HCT116 (cell line): Measurements from ENCODE around the gene C2orf92. TPM values are rescaled to one million over a fixed set of nuclear protein-coding genes. Genes with fewer than 3 reads are reported as not detected.

ENCODE experiments used
- ATAC-seq: fragments of 200-7000 bp; cut with Tn5 transposase; 2 replicates; pipeline ENCODE4 v1.9.1; 2020; ENCODE audit warnings: mild to moderate bottlenecking, moderate library complexity
- BruUV-seq: library from RNA; stranded (reverse); fragments of 400-500 nt; replicated peaks from 2 replicates; lab custom pipeline; 2021; lab: Mats Ljungman, UMichigan
- CTCF ChIA-PET: fragments of 300-600 bp; sonication (Branson Sonifier 250); formaldehyde crosslinking; loops from one replicate; lab custom pipeline; 2021; ENCODE audit warnings: antibody characterized with exemption; lab: Charles Lee
- POLR2A ChIA-PET: fragments of 300-600, 350-600 bp; sonication (Branson Sonifier 250); formaldehyde crosslinking; loops from one replicate; lab custom pipeline; 2021; ENCODE audit warnings: antibody characterized with exemption; lab: Charles Lee
- RAD21 ChIA-PET, 2 experiments: fragments of 300-600 bp; sonication (Branson Sonifier 250); formaldehyde crosslinking; loops; one replicate each; lab custom pipeline; 2023; ENCODE audit warnings: low total read pairs in 2 of 2; ENCODE audit not compliant: uncharacterized antibody in 2 of 2, unreplicated experiment in 2 of 2, low non-redundant PET in 1 of 2; lab: Charles Lee
- DNase-seq: peaks from one replicate; pipeline ENCODE4 v3.0.0-alpha.2; 2010; ENCODE audit warnings: low read depth, low spot score
- H2AFZ ChIP-seq: fragments of 200-600 bp; shearing (Covaris generic), sonication (generic); 2 replicates; pipeline ENCODE4 v1.6.1; 2017; ENCODE audit warnings: low read depth, mixed run types, mixed read lengths, antibody characterized with exemption, low read length; ENCODE audit not compliant: poor library complexity, severe bottlenecking
- H3K27ac ChIP-seq: 2 replicates; pipeline ENCODE4 v1.5.1; 2012; ENCODE audit warnings: low read depth, low read length
- H3K27me3 ChIP-seq: fragments of 200-600 bp; sonication (generic); 2 replicates; pipeline ENCODE4 v1.6.1; 2016; ENCODE audit warnings: mixed run types, low read length, mixed read lengths; ENCODE audit not compliant: insufficient read depth
- H3K36me3 ChIP-seq, 2 experiments: fragments of 200-500 bp in 1 of 2; fragments of 200-600 bp in 1 of 2; sonication (Bioruptor generic) in 1 of 2; sonication (generic) in 1 of 2; 2 replicates each; pipeline versions ENCODE4 v1.5.1 to v1.6.1; 2014 to 2016; ENCODE audit warnings: low read length in 2 of 2, inconsistent platforms in 1 of 2, mixed read lengths in 1 of 2, mixed run types in 1 of 2; ENCODE audit not compliant: insufficient read depth in 2 of 2, control insufficient read depth in 1 of 2
- H3K4me1 ChIP-seq, 2 experiments: fragments of 200-600 bp in 1 of 2; sonication (generic) in 1 of 2; 2 replicates each; pipeline versions ENCODE4 v1.5.1 to v1.6.1; 2012 to 2017; ENCODE audit warnings: low read length in 2 of 2, inconsistent platforms in 1 of 2, mild to moderate bottlenecking in 1 of 2, mixed read lengths in 1 of 2, mixed run types in 1 of 2, moderate library complexity in 1 of 2; ENCODE audit not compliant: insufficient read depth in 2 of 2, control insufficient read depth in 1 of 2
- H3K4me2 ChIP-seq: fragments of 200-600 bp; sonication (generic); 2 replicates; pipeline ENCODE4 v1.6.1; 2017; ENCODE audit warnings: mixed run types, low read length, mixed read lengths
- H3K4me3 ChIP-seq, 2 experiments: fragments of 200-600 bp in 1 of 2; sonication (generic) in 1 of 2; replicated peaks in 1 of 2; 2 replicates each; pipeline ENCODE4 v1.5.1; 2011 to 2016; ENCODE audit warnings: low read length in 2 of 2, control low read depth in 1 of 2, low read depth in 1 of 2, mild to moderate bottlenecking in 1 of 2, mixed read lengths in 1 of 2, mixed run types in 1 of 2
- H3K79me2 ChIP-seq: fragments of 200-600 bp; sonication (generic); 2 replicates; pipeline ENCODE4 v1.6.1; 2017; ENCODE audit warnings: mild to moderate bottlenecking, mixed run types, low read length, moderate library complexity, mixed read lengths; ENCODE audit not compliant: insufficient read depth
- H3K9ac ChIP-seq: fragments of 200-600 bp; sonication (generic); 2 replicates; pipeline ENCODE4 v1.6.1; 2016; ENCODE audit warnings: low read length, mixed read lengths
- H3K9me2 ChIP-seq: fragments of 200-600 bp; sonication (generic), shearing (Covaris generic); 2 replicates; pipeline ENCODE4 v1.6.1; 2017; ENCODE audit warnings: mixed run types, mild to moderate bottlenecking, moderate library complexity; ENCODE audit not compliant: insufficient read depth
- H3K9me3 ChIP-seq, 2 experiments: fragments of 200-500 bp in 1 of 2; fragments of 200-600 bp in 1 of 2; sonication (Bioruptor generic) in 1 of 2; sonication (generic) in 1 of 2; 2 replicates each; pipeline ENCODE4 v1.6.1; 2014 to 2017; ENCODE audit warnings: low read length in 2 of 2, mixed read lengths in 2 of 2, inconsistent platforms in 1 of 2, low read depth in 1 of 2, mild to moderate bottlenecking in 1 of 2, mixed run types in 1 of 2, moderate library complexity in 1 of 2; ENCODE audit not compliant: control insufficient read depth in 1 of 2, insufficient read depth in 1 of 2
- H4K20me1 ChIP-seq: fragments of 200-600 bp; sonication (generic), shearing (Covaris generic); 2 replicates; pipeline ENCODE4 v1.6.1; 2017; ENCODE audit warnings: mixed run types, mild to moderate bottlenecking, moderate library complexity; ENCODE audit not compliant: insufficient read depth
- CBX3 ChIP-seq: IDR thresholded peaks from 2 replicates; pipeline ENCODE4 v1.6.1; 2012; ENCODE audit warnings: low read depth
- EGR1 ChIP-seq: IDR thresholded peaks from 2 replicates; pipeline ENCODE4 v1.6.1; 2012; ENCODE audit warnings: low read depth
- ELF1 ChIP-seq: IDR thresholded peaks from 2 replicates; pipeline ENCODE4 v1.6.1; 2012; ENCODE audit warnings: low read depth, borderline replicate concordance
- EZH2 ChIP-seq: fragments of 200-600 bp; sonication (generic); IDR thresholded peaks from 2 replicates; pipeline ENCODE4 v1.6.1; 2017; ENCODE audit warnings: antibody characterized with exemption, mixed run types
- FOSL1 ChIP-seq: IDR thresholded peaks from 2 replicates; pipeline ENCODE4 v1.6.1; 2012; ENCODE audit warnings: low read depth
- POLR2AphosphoS5 ChIP-seq: IDR thresholded peaks from 2 replicates; pipeline ENCODE4 v1.6.1; 2011; ENCODE audit warnings: mild to moderate bottlenecking, low read depth, low read length, moderate library complexity
- SIN3A ChIP-seq: IDR thresholded peaks from 2 replicates; pipeline ENCODE4 v1.6.1; 2012; ENCODE audit warnings: low read depth
- intact Hi-C: fragments of 100-400 bp; cut with micrococcal nuclease; formaldehyde crosslinking; loops from 2 replicates; pipeline ENCODE4 v1.10.0; 2022
- total RNA-seq: library from RNA; stranded (reverse); gene quantifications from one replicate; pipeline ENCODE4 v1.2.1, GENCODE V29; 2021; ENCODE audit not compliant: unreplicated experiment
- TF ChIP-seq, protein P1 (sequence below): IDR thresholded peaks from 2 replicates; pipeline ENCODE4 v1.6.1; 2011; ENCODE audit warnings: mild to moderate bottlenecking, low read length, moderate library complexity; ENCODE audit not compliant: insufficient replicate concordance; ENCODE audit errors: extremely low read depth
- TF ChIP-seq, protein P2 (sequence below): IDR thresholded peaks from 2 replicates; pipeline ENCODE4 v1.6.1; 2012
- TF ChIP-seq, protein P3 (sequence below), 3 experiments: fragments of 200-600 bp in 1 of 3; sonication (generic) in 1 of 3; IDR thresholded peaks in 2 of 3; conservative IDR thresholded peaks in 1 of 3; 2 replicates each; pipeline ENCODE4 v1.5.1; 2012 to 2017; ENCODE audit warnings: low read depth in 2 of 3, low read length in 2 of 3, antibody characterized with exemption in 1 of 3, borderline replicate concordance in 1 of 3, control low read depth in 1 of 3, mild to moderate bottlenecking in 1 of 3, mixed read lengths in 1 of 3, mixed run types in 1 of 3, moderate library complexity in 1 of 3; ENCODE audit not compliant: insufficient read depth in 1 of 3
- TF ChIP-seq, protein P4 (sequence below): IDR thresholded peaks from 2 replicates; pipeline ENCODE4 v1.6.1; 2012; ENCODE audit warnings: low read depth

Gene C2orf92
- total RNA-seq, 1 experiment from 2014 or later: 3.0 TPM

DNA sequence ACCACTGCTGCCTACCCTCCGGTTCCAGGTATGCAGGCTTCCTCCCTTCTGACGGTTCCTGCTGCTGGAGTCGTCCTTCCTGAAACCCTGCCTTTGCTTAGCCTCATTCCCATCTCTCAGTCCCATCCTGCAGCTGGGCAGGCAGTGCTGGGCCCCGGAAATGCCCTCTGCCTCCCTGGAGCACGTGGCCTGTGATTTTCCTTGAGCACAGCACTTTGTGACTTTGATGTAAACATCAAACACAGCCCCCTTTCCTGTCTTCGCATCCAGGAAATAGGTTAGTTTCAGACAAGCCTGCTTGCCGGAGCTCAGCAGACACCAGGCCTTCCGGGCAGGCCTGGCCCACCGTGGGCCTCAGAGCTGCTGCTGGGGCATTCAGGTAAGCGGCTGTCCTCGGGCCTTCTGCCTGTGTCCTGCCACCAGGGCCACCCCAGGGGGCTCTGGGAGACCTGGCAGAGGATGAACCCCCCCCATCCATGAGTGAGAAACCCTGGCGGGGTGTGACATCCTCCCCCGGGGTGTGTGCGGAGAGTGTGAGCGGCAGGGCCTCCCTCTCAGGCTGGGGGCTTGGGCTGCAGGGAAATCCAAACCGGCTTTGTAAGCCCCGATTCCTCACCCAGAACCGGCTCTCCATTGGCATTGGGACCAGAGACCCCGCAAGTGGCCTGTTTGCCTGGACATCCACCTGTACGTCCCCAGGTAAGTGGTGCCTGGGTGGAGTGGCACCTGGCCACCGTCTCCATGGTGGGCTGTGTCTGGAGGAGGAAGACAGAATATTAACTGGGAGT is 44.0 kb downstream of the C2orf92 start, which contains the start of gene ZAP70:
Gene ZAP70, plus strand, starts transcription at position 281 of the 788 bp plus-strand sequence. CDS start 10,461 bp downstream, outside the sequence.
- POLR2A ChIA-PET: no interaction called here
- no peaks in the 10 kb centered on the region for H3K36me3 ChIP-seq

More for the DNA sequence above, 44.0 kb downstream of the C2orf92 start, which contains the start of gene ZAP70:
- BruUV-seq: no TSS peak
- H3K27ac ChIP-seq: no peak within 1 kb of the TSS
- CTCF ChIA-PET: no interaction called here
- TF ChIP-seq, protein P1, sequence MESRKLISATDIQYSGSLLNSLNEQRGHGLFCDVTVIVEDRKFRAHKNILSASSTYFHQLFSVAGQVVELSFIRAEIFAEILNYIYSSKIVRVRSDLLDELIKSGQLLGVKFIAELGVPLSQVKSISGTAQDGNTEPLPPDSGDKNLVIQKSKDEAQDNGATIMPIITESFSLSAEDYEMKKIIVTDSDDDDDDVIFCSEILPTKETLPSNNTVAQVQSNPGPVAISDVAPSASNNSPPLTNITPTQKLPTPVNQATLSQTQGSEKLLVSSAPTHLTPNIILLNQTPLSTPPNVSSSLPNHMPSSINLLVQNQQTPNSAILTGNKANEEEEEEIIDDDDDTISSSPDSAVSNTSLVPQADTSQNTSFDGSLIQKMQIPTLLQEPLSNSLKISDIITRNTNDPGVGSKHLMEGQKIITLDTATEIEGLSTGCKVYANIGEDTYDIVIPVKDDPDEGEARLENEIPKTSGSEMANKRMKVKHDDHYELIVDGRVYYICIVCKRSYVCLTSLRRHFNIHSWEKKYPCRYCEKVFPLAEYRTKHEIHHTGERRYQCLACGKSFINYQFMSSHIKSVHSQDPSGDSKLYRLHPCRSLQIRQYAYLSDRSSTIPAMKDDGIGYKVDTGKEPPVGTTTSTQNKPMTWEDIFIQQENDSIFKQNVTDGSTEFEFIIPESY: no peak
- TF ChIP-seq FOSL1 (no peak), EZH2 (no peak), EGR1 (no peak), SIN3A (no peak), CBX3 (no peak), POLR2AphosphoS5 (no peak), ELF1 (no peak)
- TF ChIP-seq, protein P2, sequence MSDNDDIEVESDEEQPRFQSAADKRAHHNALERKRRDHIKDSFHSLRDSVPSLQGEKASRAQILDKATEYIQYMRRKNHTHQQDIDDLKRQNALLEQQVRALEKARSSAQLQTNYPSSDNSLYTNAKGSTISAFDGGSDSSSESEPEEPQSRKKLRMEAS: no peak
- TF ChIP-seq, protein P3, sequence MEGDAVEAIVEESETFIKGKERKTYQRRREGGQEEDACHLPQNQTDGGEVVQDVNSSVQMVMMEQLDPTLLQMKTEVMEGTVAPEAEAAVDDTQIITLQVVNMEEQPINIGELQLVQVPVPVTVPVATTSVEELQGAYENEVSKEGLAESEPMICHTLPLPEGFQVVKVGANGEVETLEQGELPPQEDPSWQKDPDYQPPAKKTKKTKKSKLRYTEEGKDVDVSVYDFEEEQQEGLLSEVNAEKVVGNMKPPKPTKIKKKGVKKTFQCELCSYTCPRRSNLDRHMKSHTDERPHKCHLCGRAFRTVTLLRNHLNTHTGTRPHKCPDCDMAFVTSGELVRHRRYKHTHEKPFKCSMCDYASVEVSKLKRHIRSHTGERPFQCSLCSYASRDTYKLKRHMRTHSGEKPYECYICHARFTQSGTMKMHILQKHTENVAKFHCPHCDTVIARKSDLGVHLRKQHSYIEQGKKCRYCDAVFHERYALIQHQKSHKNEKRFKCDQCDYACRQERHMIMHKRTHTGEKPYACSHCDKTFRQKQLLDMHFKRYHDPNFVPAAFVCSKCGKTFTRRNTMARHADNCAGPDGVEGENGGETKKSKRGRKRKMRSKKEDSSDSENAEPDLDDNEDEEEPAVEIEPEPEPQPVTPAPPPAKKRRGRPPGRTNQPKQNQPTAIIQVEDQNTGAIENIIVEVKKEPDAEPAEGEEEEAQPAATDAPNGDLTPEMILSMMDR (IDR thresholded peaks at IDR 0.05 in 2 of 3, conservative IDR thresholded peaks at IDR 0.05 in 1 of 3; ENCODE audit: borderline replicate concordance in 1 of 3, insufficient read depth in 1 of 3, low read depth in 2 of 3, low read length in 2 of 3): no peak
- TF ChIP-seq, protein P4, sequence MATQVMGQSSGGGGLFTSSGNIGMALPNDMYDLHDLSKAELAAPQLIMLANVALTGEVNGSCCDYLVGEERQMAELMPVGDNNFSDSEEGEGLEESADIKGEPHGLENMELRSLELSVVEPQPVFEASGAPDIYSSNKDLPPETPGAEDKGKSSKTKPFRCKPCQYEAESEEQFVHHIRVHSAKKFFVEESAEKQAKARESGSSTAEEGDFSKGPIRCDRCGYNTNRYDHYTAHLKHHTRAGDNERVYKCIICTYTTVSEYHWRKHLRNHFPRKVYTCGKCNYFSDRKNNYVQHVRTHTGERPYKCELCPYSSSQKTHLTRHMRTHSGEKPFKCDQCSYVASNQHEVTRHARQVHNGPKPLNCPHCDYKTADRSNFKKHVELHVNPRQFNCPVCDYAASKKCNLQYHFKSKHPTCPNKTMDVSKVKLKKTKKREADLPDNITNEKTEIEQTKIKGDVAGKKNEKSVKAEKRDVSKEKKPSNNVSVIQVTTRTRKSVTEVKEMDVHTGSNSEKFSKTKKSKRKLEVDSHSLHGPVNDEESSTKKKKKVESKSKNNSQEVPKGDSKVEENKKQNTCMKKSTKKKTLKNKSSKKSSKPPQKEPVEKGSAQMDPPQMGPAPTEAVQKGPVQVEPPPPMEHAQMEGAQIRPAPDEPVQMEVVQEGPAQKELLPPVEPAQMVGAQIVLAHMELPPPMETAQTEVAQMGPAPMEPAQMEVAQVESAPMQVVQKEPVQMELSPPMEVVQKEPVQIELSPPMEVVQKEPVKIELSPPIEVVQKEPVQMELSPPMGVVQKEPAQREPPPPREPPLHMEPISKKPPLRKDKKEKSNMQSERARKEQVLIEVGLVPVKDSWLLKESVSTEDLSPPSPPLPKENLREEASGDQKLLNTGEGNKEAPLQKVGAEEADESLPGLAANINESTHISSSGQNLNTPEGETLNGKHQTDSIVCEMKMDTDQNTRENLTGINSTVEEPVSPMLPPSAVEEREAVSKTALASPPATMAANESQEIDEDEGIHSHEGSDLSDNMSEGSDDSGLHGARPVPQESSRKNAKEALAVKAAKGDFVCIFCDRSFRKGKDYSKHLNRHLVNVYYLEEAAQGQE: no peak
- TF ChIP-seq, all 23 proteins: peak for 0
- H2AFZ ChIP-seq: no peak within 1 kb of the TSS
- H3K27me3 ChIP-seq: no peaks in the 10 kb centered on the region
- no peaks in the 10 kb centered on the region for H4K20me1 ChIP-seq
- DNase-seq (no peak), ATAC-seq (no peak)
- RAD21 ChIA-PET: no interaction called here
- H3K4me2 ChIP-seq: no peak within 1 kb of the TSS
- no peak within 1 kb of the TSS for H3K4me3 ChIP-seq
- peaks cover 0 to 6% of the 10 kb centered on the region in 2 experiments; a peak in 2 of 4 replicates for H3K4me1 ChIP-seq
- no peaks in the 10 kb centered on the region for H3K79me2 ChIP-seq
- H3K9me2 ChIP-seq: no peaks in the 10 kb centered on the region
- H3K9me3 ChIP-seq: no peaks in the 10 kb centered on the region
- intact Hi-C loops: no loop called here
- H3K9ac ChIP-seq: no peak within 1 kb of the TSS
